Measurements from ENCODE around the gene AGAP1.

The AGAP1 gene

GRCh38 chr2:235552671-235553070 is 58.8 kb downstream of the AGAP1 start:
- no peak for DNase-seq

- no peak for DNase-seq
Observed at GRCh38 chr2:235553291-235553690, 59.4 kb downstream of the AGAP1 start.

GRCh38 chr2:235553696-235554100 is 59.9 kb downstream of the AGAP1 start:
- no peak for DNase-seq

- no peak for DNase-seq
Observed at GRCh38 chr2:235554385-235554784, 60.5 kb downstream of the AGAP1 start.

GRCh38 chr2:235554936-235555335 is 61.1 kb downstream of the AGAP1 start:
- DNase-seq: no peak

- no peak for DNase-seq
Observed at GRCh38 chr2:235555371-235555770, 61.5 kb downstream of the AGAP1 start.

GRCh38 chr2:235556086-235556485 is 62.2 kb downstream of the AGAP1 start:
- no peak for DNase-seq

- no peak for DNase-seq
Observed at GRCh38 chr2:235556901-235557300, 63.1 kb downstream of the AGAP1 start.

GRCh38 chr2:235557903-235558302 is 64.1 kb downstream of the AGAP1 start:
- no peak for DNase-seq

GRCh38 chr2:235558572-235558971 is 64.7 kb downstream of the AGAP1 start:
- DNase-seq: no peak

- DNase-seq: no peak
Observed at GRCh38 chr2:235560345-235560744, 66.5 kb downstream of the AGAP1 start.

GRCh38 chr2:235561450-235561849 is 67.6 kb downstream of the AGAP1 start:
- no peak for DNase-seq

- DNase-seq: no peak
Observed at GRCh38 chr2:235562065-235562747, 68.4 kb downstream of the AGAP1 start.

- DNase-seq: no peak
Observed at GRCh38 chr2:235563056-235563910, 69.4 kb downstream of the AGAP1 start.

- no peak for DNase-seq
Observed at GRCh38 chr2:235564066-235564465, 70.2 kb downstream of the AGAP1 start.

- DNase-seq: no peak
Observed at GRCh38 chr2:235564884-235565530, 71.2 kb downstream of the AGAP1 start.

GRCh38 chr2:235566415-235566814 is 72.6 kb downstream of the AGAP1 start:
- DNase-seq: no peak

- DNase-seq: no peak
Observed at GRCh38 chr2:235566931-235567495, 73.2 kb downstream of the AGAP1 start.

- peak; percentile 48 for DNase-seq
Observed at GRCh38 chr2:235567842-235568241, 74.0 kb downstream of the AGAP1 start.

- no peak for DNase-seq
Observed at GRCh38 chr2:235568431-235568830, 74.6 kb downstream of the AGAP1 start.

- DNase-seq: no peak
Observed at GRCh38 chr2:235569837-235570236, 76.0 kb downstream of the AGAP1 start.

- DNase-seq: peak; percentile 18
Observed at GRCh38 chr2:235570256-235570655, 76.4 kb downstream of the AGAP1 start.

GRCh38 chr2:235570966-235571692 is 77.3 kb downstream of the AGAP1 start:
- peak; percentile 73 for DNase-seq

Measured in kidney glomerular epithelial cell (primary cell).